GM15510 (cell line): ENCODE results near the gene EPHA6.

ENCODE experiments used
- POLR2A ChIP-seq: IDR thresholded peaks from 3 replicates; pipeline ENCODE4 v1.6.1; 2011; ENCODE audit warnings: borderline replicate concordance; ENCODE audit not compliant: insufficient read length; ENCODE audit errors: extremely low read depth

Gene EPHA6

DNA sequence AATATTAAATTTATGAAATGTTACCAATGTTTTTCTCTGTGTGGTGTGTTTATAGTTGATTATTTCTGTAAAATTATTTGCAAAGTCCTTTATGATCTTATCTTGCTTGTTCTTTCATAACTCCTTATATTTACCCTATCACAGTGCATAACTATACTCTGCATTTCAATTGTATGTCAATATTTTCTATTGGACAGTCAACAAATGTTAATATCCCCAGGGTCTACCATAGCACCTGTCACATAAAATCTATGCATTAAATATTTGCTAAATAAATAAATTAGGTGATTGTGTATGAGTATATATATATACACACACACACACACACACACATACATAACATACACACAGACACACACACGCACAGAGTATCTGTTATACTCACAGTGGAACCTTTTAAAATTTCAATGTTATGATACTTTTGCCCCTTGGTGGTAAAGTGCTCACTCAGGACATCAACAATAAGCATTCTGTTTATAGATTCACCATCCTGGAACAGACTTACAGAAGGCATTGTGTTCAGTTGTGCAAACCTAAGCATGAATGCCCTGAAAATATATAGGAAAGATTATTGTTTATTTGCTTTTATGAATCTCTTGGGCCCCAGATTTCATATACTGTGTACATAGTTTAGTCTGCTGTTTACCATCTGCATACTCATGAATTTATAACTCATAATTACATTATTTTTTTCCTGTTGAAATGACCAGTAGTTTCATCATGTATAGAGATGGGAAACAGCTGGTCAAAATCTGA is 443.7 kb downstream of the EPHA6 start:
- TF ChIP-seq POLR2A = no peak

DNA sequence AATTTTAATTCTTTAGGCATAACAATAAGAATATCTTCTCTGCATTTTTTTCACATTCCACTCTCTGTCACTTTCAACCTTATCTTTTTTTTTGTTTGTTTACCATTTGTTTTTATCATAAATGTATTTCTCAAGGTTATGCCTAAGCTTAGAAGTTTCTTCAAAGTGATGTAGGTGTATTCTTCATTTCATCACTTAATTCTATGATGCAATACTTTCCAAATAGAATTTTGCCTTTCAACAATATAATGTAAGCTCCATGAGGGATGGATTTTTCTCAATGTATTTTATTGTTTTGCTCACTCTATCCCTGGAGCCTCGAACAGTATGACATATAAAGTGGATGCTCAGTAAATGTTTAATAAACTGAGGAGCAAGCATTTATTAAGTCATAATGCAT is 444.9 kb downstream of the EPHA6 start:
- no peak for TF ChIP-seq POLR2A

DNA sequence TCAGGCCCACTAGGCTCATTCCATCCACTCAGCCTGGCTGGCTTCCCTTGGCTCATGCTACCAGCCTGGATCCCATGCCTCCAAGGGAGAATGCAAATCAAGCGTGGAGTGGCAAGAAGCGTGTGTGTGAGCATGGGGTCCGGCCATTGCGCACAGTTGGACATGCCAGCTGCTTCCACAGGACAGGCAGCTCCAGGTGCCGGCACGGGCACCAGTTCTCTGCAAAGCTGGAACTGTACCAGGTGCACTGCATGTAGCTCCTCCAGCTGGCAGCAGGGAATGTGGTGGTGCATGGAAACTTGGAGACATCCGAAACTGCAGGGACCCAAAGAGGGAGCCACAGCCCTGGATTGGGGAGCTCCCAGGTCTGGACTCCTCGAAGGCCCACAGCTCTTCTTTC is 449.8 kb downstream of the EPHA6 start:
- no peak for TF ChIP-seq POLR2A

DNA sequence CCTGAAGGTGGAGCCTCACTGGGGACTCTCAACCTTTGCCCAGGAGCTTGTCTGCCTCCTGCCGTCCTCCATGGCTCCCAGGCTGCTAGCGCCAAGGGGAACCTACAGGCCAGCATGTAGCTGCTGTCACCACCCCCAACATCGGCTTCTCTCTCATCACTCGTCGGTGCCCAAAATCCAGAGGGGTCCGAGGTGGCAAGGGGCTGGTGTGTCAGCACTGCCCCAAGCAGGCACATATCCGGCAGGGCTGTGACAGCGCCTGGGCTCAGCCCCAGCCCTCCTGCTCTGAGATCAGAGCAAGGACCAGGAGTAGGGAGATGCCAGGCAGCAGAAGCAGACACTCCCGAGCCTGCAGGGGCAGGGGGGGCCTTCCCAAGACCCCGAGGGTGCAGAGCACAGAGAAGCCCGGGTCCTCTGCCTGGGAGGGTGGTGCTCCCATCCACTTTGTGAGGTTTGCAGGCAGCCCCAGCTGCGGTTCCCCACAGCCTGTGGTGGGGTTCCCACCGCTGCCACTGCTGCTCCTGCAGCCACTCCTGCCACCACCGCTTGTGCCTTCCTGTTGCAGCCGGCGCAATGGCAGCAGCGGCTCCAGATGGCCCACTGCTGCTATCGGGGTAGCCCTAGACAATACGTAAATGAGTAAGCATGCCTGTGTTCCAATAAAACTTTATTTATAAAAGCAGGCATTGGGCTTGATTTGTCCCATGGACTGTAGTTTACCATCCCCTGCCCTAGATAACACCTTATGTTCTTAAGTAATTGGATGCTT is 451.0 kb downstream of the EPHA6 start:
- no peak for TF ChIP-seq POLR2A

DNA sequence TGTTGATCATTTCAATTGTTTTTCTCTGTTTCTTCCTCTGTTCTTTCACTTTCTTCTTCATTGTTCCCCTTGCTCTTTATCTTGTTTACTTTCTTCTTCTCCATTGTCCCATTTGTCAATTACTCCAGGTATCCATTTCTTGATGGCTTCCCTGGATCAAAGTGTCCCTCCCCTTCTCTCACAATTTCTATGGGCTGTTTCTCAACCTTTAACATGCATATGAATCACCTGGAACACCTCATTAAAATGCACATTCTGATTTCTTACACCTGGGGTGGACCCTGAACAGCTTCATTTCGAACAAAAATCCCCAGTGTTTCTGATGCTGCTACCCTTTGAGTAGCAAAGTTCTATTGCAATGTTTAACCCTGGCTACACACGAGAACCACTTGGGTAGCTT is 454.8 kb downstream of the EPHA6 start:
- no peak for TF ChIP-seq POLR2A

DNA sequence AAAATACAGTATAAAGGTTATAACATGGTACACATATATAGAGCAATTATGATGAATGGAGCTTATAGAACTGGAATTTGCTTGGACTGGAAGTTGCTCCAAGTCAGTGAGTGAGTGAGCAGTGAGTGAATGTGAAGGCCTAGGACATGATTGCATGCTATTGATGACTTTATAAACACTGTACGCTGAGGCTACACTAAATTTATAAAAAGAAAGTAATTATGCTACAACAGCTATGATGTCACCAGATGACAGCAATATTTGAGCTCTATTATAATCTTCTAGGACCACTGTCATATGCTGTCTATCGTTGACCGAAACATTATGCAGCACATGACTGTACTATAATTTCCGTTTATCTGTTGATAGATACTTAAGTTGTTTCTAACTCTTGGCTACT is 463.3 kb downstream of the EPHA6 start:
- TF ChIP-seq POLR2A = no peak

GRCh38 chr3:97278506-97278905 is 464.1 kb downstream of the EPHA6 start:
- no peak for TF ChIP-seq POLR2A

GRCh38 chr3:97291901-97292300 is 477.5 kb downstream of the EPHA6 start:
- no peak for TF ChIP-seq POLR2A

DNA sequence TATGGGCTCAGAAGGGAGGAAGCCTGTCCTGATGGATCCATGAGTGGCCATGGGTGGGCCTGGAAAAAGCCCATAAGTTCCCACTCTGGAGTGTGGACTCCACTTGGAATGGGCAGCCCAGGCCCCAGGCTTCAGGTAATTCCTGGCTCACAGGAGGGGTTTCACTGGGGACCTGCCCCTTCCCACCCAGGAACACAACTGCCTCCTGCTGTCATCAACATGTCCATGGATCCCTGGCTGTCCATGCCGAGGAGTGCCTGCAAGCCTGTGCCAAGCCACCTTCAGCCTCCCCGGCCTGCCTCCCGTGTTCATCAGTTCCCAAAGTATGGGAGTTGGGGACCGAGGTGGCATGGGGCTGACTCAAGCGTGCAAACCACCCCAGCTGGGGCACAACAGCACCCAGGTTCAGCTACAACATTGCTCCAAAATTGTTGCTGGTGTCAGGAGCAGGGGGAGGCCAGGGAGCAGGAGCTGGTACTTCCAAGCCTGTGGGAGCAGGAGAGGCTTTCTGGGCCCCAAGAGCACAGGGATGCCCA is 479.3 kb downstream of the EPHA6 start:
- TF ChIP-seq POLR2A = no peak

- no peak for TF ChIP-seq POLR2A
Observed at GRCh38 chr3:97297032-97297431, 482.6 kb downstream of the EPHA6 start.

DNA sequence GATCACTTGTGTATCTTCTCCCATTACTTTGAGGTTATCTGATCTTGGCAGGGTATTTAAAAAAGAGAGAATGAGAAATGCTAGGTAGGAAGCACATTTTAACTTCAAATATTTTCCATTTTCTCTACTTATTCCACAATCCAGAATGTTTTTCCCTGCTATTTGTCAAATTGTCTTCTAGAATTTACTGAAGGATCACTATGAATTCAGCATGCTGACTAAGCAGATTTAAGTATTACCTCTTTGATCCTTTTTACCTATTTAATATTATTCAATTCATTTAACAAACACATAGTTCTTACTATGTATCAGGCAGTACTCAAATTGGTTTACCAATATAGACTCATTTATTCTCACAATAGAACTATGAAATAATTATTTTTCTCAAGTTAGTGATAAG is 486.7 kb downstream of the EPHA6 start:
- TF ChIP-seq POLR2A = no peak

- no peak for TF ChIP-seq POLR2A
Observed at GRCh38 chr3:97306226-97306625, 491.8 kb downstream of the EPHA6 start.

GRCh38 chr3:97338375-97338774 is 524.0 kb downstream of the EPHA6 start:
- TF ChIP-seq POLR2A = no peak

GRCh38 chr3:97340940-97341339 is 526.5 kb downstream of the EPHA6 start:
- TF ChIP-seq POLR2A = no peak

DNA sequence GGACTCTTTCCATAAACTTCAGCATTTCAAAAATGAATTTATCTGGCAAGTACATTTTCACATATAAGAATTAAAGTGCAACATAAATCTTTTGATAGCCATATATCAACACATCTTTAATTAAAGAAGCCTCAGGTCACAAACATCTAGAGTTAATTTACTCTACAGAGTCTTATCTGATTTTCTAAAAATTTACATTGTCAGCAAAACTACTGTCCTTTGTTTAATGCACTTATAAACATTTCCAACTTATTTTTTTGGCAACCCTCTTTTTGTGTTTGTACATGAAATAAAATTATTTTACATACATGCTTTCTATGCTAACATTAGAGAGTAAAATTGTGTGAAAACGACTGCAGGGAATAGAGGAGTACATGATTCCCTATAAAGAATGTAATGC is 533.4 kb downstream of the EPHA6 start:
- no peak for TF ChIP-seq POLR2A

DNA sequence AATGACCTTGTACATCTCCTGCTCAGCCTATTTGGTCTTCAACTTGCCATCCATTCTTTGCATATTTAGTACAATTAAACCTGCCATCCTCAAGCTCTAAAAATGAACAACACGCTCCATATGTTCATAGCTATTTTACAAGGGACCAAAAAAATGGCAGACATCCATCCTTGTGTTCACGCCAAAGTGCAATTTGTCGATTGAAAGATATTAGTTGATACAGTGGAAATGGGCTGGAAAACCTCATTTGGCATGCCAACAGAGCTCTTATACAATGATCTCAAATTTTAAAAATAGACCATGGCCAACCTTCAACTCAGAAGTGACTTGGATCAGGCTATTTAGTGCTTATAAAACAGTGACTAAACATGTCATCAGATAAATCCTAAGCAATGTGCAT is 536.6 kb downstream of the EPHA6 start:
- TF ChIP-seq POLR2A = no peak
